Globus pallidus (tissue), 1 donor: ENCODE measurements around the gene AHNAK.
A peak's percentile ranks its signal among the peaks of the same experiment; 100 is the strongest.

Experiments used
- DNase-seq: peaks from one replicate; pipeline ENCODE4 v3.0.0-alpha.2; 2015; ENCODE audit warnings: low spot score

The AHNAK gene

GRCh38 chr11:62498492-62499286 lies 47.9 kb downstream of the AHNAK start:
- DNase-seq = no peak

DNA sequence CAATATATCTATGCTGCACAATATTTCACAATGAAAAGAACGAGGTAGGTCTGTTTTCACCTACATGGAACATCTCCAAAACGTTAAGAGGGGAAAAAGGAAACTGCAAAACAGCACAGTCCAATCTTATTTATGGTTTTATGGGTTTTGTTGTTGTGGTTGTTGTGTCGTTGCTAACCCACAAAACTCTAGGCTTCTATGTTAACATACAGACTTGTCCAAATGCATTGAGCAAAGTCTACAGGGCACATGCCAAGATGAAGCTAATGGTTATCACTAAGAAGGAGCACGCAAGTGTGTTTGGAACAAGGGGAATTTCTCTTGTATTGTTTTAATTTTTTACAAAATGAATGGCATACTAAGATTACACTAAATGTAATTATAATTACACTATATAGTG lies 48.6 kb downstream of the AHNAK start:
- DNase-seq = no peak

- DNase-seq = peak; percentile 72
Observed at GRCh38 chr11:62497132-62497801, 49.3 kb downstream of the AHNAK start.

- no peak for DNase-seq
Observed at GRCh38 chr11:62496676-62497075, 49.9 kb downstream of the AHNAK start.

DNA sequence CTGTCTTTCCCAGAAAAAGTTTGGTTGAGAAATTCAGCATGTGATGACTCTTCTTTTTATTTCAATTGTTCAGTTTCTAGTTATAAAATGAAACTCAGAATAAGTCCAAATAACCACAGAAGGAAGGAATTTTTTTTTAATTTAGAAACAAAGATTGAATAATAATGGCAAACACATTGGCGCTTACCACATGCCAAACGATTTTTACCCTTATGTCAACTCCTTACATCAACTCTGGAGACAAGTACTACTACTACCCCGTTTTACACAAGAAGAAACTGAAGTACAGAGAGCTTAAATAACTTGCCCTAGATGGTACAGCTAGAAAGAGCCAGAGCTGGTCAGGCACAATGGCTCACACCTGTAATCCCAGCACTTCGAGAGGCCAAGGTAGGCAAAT lies 52.4 kb downstream of the AHNAK start:
- no peak for DNase-seq

DNA sequence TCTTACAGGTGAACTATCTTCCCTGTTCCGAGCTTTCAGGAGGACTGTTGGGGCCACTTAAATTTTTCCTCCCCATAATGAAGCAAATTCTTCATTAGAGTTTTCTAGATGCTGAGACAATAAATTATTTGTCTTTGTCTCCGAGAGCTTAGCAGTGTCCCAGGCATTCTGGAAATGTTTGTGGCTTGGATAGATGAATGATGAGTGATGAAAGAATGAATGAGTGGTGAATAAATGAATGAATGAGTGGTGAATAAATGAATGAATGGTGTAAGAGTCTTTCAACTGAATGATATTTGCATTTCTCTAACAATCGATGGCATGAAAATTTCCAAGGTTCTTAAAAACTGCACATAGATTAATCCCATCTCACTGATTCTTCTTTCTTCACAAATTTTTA lies 52.8 kb downstream of the AHNAK start:
- DNase-seq = no peak

DNA sequence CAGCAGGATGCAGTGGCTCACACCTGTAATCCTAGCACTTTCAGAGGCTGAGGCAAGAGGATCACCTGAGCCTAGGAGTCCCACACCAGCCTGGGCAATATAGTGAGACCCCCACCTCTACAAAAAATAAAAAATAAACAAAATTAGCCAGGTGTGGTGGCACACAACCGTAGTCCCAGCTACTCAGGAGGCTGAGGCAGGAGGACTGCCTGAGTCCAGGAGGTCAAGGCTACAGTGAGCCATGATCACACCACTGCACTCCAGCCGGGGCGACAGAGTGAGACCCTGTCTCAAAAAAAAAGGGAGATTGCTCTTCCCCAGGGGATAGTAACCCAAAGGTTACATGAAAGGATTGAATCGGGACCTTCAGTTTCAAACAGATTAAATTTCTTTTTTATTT lies 54.0 kb downstream of the AHNAK start:
- no peak for DNase-seq

DNA sequence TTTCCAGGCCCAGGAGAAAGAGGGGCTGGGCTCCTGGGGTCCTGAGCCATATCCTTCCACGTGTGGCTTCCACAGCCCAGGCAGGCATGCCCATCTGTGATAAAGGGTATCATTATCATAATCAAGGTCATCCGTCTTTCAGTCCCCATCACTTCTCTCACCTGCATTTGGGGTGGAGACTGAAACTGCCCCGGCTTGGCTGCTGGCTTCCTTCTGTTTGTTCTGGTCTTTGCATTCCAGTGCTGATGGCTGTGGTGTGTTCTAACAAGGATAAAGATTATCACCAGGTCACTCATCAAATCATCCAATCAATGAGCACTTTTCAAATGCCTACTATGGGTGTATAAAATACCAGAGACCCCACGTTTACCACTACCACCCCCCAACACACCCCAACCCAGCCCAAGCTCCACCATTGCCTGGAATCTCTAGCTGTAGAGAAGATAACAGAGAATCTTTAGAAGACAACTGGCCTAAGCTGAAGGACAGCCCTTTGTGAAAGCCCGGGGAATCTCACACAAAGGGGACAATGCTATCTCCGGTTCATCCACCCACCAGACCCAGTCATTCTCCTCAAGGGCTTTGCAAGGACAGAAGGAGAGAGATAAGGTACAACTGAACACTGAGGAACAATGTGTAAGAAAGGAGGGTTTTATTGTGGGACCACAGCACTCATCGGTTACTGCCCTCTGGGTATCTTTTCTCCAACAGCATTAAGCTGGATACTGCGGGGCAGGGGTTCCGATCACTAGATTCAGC lies 54.9 kb downstream of the AHNAK start:
- no peak for DNase-seq

DNA sequence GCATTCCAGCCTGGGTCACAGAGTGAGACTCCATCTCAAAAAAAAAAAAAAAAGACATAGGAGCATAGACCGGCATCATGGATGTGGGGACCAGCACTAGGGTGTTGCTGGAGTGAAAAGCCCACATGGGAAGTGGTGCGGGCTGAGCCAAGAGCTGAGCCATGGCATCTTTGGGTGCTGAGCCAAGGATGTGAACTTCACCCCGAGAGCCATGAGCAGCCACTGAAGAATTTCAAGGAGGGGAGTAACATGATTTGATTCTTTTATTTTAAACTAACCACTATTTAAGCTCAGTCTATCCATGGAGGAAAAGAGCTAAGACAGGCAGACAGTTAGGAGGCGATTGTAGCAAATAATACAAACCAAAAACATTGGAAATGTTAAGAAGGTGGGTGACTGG lies 57.4 kb downstream of the AHNAK start:
- DNase-seq = no peak

DNA sequence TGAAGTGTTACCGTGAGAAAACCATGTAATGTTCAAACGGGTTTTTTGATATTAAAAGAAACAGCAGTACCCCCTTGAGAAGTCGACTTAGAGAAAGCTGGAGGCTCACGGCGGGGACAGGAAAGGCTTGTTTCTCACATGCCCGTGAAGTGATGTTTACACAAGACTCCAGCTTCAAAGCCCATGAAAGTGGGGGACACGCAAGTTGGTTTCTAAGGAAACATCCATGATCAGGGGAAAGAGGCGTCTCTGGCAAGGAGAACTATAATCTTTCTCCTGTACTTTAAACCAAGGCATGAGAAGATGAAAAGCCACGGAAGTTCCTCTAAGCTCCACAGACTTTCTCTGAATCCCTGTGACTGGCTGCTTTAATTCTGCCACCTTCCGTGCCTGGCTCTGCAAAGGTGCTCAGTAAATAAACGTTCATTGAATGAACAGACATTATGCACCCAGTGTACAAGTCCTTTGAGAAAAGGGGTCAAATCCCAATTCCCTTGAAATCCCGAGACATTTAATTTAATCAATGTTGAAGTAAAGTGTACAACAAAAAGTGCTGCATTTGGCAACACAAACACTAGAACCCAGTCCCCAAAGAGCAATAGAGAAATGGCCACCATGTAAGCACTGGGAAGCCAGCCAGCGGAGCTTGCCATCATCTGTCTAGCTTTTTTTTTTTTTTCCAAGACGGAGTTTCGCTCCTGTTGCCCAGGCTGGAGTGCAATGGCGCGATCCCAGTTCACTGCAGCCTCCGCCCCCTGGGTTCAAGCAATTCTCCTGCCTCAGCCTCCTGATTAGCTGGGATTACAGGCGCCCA lies 58.7 kb downstream of the AHNAK start:
- DNase-seq = no peak

GRCh38 chr11:62487136-62487535 lies 59.5 kb downstream of the AHNAK start:
- no peak for DNase-seq

DNA sequence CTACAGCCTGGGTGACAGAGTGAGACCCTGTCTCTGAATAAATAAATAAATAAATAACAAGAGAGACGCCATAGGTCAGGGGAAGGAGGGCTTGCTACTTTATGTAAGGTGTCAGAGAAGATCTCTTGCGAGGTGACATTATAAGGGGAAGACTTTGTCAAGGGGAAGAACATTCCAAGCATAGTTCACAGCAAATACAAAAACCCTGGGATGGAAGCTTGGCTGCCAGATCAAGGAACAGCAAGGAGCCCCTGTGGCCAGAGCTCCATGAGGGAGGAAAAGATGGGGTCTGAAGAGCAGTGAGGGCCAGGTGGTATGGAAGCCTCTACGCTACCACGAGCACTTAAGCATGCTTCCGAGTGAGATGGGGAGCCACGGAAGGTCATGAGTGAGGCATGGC lies 62.3 kb downstream of the AHNAK start:
- DNase-seq = no peak

DNA sequence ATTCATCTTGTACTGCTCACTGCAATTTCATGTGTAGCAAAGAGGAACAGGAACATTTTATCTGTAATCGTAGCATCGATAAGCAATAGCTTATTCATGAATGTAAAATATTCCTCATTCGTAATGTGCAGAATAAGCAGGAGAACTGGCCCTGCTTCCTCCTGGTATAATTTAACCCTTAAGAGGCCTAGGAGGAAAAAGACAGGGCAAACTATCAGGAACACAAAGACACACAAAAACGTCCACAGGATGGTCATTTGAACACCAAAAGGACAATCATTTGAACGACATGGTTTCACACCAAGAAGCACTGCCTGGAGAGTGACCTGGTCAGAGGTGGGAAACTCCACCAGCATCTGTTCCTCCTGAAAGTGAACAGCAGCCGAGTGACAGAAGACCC lies 63.9 kb downstream of the AHNAK start:
- DNase-seq = no peak

- no peak for DNase-seq
Observed at GRCh38 chr11:62479631-62480201, 66.9 kb downstream of the AHNAK start.

DNA sequence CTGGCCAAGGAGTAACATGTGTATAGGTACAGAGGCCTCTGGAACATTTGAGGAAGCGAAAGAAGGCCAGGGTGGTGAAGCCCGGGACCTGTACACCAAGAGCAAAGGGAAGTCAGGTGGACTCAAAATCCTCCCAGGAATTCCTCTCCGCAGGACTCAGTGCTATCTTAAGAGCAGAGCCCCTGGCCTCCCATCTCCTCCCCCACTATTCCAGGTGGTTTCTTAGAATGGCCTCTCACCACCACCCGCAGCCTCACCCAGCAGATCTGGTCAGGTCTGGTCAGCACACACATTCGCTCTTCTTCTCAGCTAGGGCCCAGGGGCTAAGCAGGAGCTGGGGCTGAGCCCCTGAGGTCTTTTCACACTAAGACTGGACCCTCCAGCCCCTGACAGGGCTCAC lies 68.7 kb downstream of the AHNAK start:
- no peak for DNase-seq

GRCh38 chr11:62472063-62472884 lies 74.3 kb downstream of the AHNAK start:
- no peak for DNase-seq

GRCh38 chr11:62471603-62472002 lies 75.0 kb downstream of the AHNAK start:
- DNase-seq = no peak

GRCh38 chr11:62468577-62468976 lies 78.0 kb downstream of the AHNAK start:
- no peak for DNase-seq

DNA sequence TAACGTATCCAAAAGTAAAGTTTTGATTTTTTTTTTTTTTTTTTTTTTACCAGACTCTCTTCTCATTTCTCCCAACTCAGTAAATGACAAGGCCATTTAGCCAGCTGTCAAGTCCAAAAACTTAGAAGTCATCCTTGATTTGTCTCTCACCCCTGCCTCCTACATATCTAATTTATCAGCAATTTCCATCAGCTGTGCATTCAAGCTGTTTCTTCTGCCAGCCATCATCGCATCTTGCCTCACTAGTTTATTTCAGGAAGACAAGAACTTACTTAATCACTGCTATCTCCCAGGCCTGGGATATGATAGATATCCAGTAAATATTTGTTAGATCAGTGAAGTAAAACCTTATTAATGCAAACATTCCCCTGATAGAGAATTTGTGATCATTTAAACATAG lies 80.2 kb downstream of the AHNAK start:
- no peak for DNase-seq

DNA sequence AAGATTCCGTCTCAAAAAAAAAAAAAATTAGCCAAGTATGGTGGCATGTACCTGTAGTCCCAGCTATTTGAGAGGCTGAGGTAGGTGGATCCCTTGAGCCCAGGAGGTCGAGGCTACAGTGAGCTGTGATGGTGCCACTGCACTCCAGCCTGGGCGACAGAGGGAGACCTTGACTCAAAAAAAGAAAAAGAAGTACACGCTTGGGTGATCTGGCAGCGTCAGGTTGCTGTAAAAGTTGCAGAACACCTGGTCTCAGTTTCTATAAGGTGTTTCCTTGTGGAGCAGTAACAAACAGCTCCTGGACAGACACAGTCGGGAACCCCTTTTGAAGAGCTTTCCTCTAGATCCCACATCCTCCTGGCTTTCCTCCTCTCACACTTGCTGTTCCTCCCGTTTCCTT lies 82.0 kb downstream of the AHNAK start:
- DNase-seq = no peak

DNA sequence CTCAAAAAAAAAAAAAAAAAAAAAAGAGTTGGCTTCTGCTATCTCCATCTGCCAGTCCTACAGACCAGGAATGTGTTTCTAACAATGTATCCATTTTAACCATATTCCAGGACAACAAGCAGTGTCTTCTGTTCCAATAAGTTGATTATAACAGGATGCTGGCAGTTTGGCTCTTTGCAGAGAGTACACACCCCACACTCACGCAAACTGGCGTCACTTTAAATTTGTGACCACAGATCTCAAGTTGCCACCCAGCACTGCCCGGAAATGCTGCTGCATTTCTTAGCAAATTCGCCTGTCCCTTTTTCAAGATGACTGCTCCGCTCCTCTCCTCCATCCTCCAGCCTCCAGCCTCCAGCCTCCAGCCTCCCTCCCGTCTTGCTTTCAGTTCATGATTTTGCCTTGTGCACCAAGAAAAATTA lies 83.5 kb downstream of the AHNAK start:
- no peak for DNase-seq
